ENCODE data around the gene DXO.
A peak's percentile ranks its signal among the peaks of the same experiment; 100 is the strongest.

Gene DXO

DNA sequence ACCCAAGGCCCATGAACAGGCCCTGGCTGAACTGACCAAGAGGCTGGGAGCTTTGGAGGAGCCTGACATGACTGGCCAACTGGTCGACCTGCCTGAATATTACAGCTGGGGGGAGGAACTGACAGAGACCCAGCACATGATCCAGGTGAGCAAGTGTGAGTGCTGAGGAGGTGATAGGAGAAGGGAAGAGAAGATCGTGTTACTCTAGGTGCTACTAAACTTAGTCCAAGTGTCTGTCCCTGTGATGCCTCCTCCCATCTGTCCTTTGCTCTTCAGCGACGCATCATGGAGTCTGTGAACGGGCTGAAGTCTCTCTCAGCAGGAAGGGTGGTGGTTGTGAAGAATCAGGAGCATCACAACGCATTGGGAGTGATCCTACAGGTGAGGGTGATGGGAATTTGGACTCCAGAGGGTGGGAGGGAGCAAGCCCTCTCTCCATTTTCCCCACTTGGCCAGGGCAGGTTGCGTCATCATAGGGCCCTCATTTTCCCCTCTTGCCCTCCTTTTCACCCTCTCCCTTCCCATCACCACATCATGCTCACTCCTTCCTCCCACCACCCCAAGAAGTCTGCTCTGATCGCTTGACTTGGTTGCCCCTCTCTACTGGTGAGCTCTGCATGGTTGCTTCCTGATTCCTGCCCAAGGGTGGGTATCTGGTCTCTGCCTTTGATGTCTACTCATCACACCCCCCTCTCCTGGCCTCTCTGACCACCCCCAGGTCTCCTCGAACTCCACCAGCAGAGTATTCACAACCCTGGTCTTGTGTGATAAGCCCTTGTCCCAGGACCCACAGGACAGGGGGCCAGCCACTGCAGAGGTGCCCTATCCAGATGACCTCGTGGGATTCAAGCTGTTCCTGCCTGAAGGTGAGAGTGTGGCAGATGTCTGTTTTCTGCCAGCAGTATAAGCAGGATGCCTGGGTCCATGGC, 4.7 kb downstream of the DXO start:
- H3K4me3 ChIP-seq (ENCODE audit: low read length) = no peak overlapping the region
- no peak for TF ChIP-seq ZNF274 (IDR thresholded peaks at IDR 0.05; ENCODE audit: low read depth, low read length)

GRCh38 chr6:31966506-31966905, 5.4 kb downstream of the DXO start:
- H3K4me3 ChIP-seq (ENCODE audit: low read length) = no peak overlapping the region
- TF ChIP-seq ZNF274 (IDR thresholded peaks at IDR 0.05; ENCODE audit: low read depth, low read length) = no peak

GRCh38 chr6:31965700-31966099, 6.2 kb downstream of the DXO start:
- H3K4me3 ChIP-seq (ENCODE audit: low read length) = no peak overlapping the region
- TF ChIP-seq ZNF274 (IDR thresholded peaks at IDR 0.05; ENCODE audit: low read depth, low read length) = no peak

- no peak for TF ChIP-seq ZNF274 (IDR thresholded peaks at IDR 0.05; ENCODE audit: low read depth, low read length)
- H3K4me3 ChIP-seq (ENCODE audit: low read length) = no peak overlapping the region
These were observed 8.0 kb downstream of the DXO start for GRCh38 chr6:31963921-31964320.

- no peak for TF ChIP-seq ZNF274 (IDR thresholded peaks at IDR 0.05; ENCODE audit: low read depth, low read length)
- no peak overlapping the region for H3K4me3 ChIP-seq (ENCODE audit: low read length)
These were observed 10.3 kb downstream of the DXO start for GRCh38 chr6:31961616-31962015.

GRCh38 chr6:31958741-31959739, 12.9 kb downstream of the DXO start, which contains the start of the genes NELFE and SKIC2:
Gene NELFE, minus strand, starts transcription at chr6:31958971. Its CDS starts 525 bp downstream, at chr6:31958446.
Gene SKIC2, plus strand, starts transcription at chr6:31959175. Its CDS starts 18 bp downstream, at chr6:31959193.
- H3K4me3 ChIP-seq (ENCODE audit: low read length) = peak within 1 kb of the TSS; percentile 95
- no peak for TF ChIP-seq ZNF274 (IDR thresholded peaks at IDR 0.05; ENCODE audit: low read depth, low read length)

GRCh38 chr6:31958412-31958740, 13.6 kb downstream of the DXO start:
- TF ChIP-seq ZNF274 (IDR thresholded peaks at IDR 0.05; ENCODE audit: low read depth, low read length) = no peak
- peak overlapping the region; percentile 90 for H3K4me3 ChIP-seq (ENCODE audit: low read length)

DNA sequence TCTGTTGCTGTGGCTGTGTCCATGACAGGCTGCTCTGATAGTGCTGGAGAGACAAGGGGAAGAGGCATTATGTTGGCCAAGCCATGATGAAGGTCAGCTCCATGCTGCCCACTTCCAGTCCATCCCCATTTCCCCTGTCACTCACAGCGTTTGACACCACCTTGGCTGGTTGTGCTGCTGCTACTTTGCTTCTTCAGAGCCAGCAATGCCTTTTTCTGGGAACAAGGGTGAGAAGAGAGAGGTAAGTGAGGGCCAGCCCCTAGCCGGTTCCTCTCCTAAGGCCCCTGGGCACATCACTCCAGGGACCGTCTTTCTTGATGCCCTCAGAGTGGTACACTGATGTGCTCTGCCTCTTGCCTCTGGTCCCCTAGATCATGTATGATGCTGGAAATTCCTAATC, 15.1 kb downstream of the DXO start:
- no peak overlapping the region for H3K4me3 ChIP-seq (ENCODE audit: low read length)
- TF ChIP-seq ZNF274 (IDR thresholded peaks at IDR 0.05; ENCODE audit: low read depth, low read length) = no peak

- H3K4me3 ChIP-seq (ENCODE audit: low read length) = no peak overlapping the region
- TF ChIP-seq ZNF274 (IDR thresholded peaks at IDR 0.05; ENCODE audit: low read depth, low read length) = no peak
These were observed 17.4 kb downstream of the DXO start for GRCh38 chr6:31954511-31954910.

DNA sequence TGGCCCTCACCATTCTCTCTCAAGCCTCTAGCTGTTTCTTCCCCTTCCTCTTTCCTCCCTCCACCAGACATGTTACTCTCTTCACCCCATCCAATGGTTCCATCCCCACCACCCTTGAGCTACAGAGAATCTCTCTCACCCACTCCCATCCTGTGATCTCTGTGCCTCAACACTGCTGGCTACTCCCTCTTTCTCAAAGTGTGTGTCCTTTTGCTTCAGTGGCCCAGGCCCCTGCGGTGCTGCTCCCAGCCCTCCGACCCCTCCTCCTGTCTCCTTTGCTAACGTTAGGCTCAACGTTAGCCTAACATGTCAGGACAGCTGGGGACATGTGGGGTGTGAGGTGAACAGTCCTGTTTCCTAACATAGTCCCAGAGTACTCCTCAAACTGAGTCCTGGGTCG, 19.0 kb downstream of the DXO start:
- H3K4me3 ChIP-seq (ENCODE audit: low read length) = no peak overlapping the region
- TF ChIP-seq ZNF274 (IDR thresholded peaks at IDR 0.05; ENCODE audit: low read depth, low read length) = no peak

DNA sequence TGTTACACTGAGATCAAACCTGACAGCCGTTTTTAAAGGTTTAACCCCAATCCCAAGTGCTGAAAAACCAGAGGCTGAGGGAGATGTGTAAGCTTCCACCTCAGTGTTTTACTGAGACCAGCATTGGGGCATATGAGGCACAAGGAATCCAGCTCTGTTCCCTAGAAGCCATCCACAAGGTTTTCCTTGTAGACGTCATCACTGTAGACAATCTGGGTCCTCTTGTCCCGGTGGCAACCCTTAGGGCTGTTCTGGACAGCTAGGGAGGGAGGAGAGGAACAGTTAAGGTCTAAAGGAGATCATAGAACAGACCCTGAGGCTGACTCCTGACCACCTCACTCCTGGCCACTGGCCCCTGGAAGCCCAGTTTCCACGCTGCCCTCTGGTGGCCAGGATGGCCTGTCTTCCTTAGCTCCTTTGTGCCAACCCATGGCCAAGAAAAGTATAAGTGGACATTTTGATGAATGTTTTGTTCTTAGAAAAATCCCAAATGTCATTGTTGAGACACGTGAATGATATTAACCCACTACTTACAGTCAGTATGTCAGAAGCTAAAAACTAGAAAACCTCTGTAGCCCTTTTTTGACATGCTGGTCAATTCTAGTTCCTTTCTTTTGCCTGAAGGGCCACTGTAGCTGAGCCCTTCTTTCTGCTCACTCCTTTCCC, 19.7 kb downstream of the DXO start:
- no peak for TF ChIP-seq ZNF274 (IDR thresholded peaks at IDR 0.05; ENCODE audit: low read depth, low read length)
- no peak overlapping the region for H3K4me3 ChIP-seq (ENCODE audit: low read length)

DNA sequence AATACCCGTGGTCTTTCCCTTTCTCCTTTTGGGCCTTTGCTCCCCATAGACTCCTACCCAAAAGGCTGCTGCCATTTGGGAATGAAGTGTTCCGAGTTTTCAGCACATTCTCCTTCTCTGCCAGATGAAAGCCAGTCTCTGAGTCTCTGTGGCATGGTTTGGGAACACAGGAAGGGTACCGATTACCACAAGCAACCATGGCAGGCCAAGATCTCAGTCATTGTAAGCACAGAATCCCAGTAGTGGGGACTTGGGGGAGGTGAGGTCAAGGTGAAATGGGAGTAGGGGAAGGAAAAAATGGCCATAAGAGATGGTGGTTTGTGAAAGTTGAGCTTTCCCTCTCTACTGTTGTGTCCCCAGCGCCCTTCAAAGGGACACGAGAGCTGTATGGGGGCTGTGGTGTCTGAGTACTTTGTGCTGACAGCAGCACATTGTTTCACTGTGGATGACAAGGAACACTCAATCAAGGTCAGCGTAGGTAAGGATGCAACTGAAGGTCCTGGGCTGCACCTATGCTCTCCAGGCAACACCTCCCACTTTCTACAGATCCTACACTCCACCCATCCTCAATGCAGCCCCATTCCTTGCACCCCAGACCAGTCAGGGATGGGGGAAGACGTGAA, 21.9 kb downstream of the DXO start:
- no peak for TF ChIP-seq ZNF274 (IDR thresholded peaks at IDR 0.05; ENCODE audit: low read depth, low read length)
- no peak overlapping the region for H3K4me3 ChIP-seq (ENCODE audit: low read length)

DNA sequence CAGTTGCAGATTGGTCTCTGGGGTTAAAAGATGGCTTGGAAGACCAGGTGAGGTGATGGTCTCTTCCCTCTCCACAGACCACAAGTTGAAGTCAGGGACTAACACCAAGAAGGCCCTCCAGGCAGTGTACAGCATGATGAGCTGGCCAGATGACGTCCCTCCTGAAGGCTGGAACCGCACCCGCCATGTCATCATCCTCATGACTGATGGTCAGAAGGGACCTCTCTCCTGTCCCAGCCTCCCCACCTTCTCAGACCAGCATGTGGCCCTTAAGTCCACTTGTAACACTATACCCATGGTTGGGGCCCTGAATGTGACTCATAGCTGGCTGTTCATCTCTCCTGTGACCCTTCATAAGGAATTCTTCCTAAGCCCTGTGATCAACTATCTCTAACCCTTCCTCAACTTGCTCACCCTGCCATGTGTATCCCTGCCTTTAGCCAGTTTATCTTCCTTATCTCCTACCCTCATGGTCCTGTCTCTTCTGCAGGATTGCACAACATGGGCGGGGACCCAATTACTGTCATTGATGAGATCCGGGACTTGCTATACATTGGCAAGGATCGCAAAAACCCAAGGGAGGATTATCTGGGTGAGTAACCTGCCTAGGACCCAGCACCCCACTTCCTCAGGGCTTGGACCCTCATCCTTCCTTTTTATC, 23.1 kb downstream of the DXO start:
- no peak for TF ChIP-seq ZNF274 (IDR thresholded peaks at IDR 0.05; ENCODE audit: low read depth, low read length)
- H3K4me3 ChIP-seq (ENCODE audit: low read length) = no peak overlapping the region

All from GM08714 (cell line).